Spleen (tissue), 7 donors: ENCODE results near the gene MED10.

Experiments
- POLR2AphosphoS5 ChIP-seq, 3 donors: sonication (generic); formaldehyde crosslinking; IDR thresholded peaks; one replicate each; pipeline ENCODE4 v1.5.1; 2017; ENCODE audit warnings: antibody characterized with exemption in 3 of 3
- TF ChIP-seq, protein P1 (sequence below), 11 experiments: fragments of 200-600 bp in 7 of 11; fragments of 450-650 bp in 4 of 11; sonication (generic) in 4 of 11; IDR thresholded peaks in 8 of 11; conservative IDR thresholded peaks in 3 of 11; 1 replicate in 7 of 11; 2 replicates in 4 of 11; pipeline versions ENCODE4 v1.4.0 to v1.8.0; 2016 to 2021; ENCODE audit warnings: antibody characterized with exemption in 11 of 11, inconsistent platforms in 4 of 11, mild to moderate bottlenecking in 1 of 11
- donor health status: DM: no; HTN: no; CAD: no; lungs with moderate emphysema.
- donor health status: DM: no; HTN: no; CAD: no.
- donor health status: DM: no; HTN: no; CAD: no.

DNA sequence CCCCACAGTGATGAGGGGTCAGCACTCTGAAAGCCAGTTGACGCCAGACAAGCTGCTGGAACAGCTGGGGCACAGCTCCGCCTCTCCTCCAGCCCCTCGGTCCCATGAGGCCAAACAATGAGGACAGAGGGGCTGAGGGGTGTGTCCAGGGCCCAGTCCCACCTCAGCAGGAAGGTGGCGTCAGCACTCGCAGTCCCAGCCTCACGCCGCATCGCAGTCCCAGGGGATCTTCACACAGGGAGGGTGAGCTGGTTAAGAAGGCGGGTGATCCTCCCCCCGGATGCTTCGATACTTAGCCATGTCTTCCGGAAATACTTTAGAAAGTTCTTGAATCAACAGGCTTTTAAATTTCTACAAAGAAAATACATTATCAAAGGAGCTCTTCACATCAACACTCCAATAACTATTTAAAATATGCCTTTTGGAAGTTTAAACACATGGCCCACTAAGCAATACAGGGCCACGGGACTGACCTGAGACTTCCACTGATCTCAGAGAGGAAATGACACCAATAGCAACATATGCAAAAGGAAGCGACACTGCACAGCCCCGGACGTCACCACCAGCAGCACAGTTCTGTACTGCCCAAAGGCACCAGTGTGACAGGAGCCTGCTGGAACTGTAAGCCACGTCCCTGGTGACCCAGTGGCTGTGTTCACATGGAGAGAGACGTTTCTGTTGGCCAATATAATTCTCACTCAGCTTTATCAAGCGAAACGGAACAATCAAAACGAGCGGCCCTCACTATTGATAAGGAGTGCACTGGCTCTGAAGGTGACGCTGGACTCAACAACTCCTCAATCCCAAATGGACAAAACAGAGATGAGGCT lies 5.9 kb downstream of the MED10 start:
- TF ChIP-seq, protein P1, sequence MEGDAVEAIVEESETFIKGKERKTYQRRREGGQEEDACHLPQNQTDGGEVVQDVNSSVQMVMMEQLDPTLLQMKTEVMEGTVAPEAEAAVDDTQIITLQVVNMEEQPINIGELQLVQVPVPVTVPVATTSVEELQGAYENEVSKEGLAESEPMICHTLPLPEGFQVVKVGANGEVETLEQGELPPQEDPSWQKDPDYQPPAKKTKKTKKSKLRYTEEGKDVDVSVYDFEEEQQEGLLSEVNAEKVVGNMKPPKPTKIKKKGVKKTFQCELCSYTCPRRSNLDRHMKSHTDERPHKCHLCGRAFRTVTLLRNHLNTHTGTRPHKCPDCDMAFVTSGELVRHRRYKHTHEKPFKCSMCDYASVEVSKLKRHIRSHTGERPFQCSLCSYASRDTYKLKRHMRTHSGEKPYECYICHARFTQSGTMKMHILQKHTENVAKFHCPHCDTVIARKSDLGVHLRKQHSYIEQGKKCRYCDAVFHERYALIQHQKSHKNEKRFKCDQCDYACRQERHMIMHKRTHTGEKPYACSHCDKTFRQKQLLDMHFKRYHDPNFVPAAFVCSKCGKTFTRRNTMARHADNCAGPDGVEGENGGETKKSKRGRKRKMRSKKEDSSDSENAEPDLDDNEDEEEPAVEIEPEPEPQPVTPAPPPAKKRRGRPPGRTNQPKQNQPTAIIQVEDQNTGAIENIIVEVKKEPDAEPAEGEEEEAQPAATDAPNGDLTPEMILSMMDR (IDR thresholded peaks at IDR 0.05 in 8 of 11, conservative IDR thresholded peaks at IDR 0.05 in 3 of 11): no peak
- TF ChIP-seq POLR2AphosphoS5 (IDR thresholded peaks at IDR 0.05): peak in 1 of 3 donors; percentile 31
